ENCODE results near the gene HOMER3.

Gene HOMER3

DNA sequence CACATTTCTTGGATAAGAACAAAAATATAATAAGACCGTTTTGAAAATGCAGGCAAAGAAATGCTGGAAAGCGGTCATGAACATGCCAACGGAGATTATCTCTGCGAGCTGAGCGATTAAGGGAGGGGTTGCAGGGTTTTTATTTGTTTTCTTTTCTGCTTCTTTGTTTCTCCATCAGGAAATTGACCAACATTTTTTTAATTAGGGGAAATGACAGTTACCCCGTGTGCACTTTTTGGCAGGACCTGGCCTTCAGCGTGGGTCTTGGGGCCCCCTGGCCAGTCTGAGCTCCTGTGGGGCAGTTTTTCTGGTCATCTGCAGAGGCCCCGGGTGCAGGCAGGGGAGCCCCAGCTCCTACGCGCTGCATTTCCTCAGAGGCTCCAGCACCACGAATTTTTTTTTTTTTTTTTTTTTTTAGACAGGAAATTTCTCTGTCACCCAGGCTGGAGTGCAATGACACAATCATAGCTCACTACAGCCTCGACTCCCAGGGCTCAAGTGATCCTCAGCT, 31.3 kb upstream of the HOMER3 start:
- in situ Hi-C loops (cut with MboI; ENCODE audit: low pct_unique_long_range_greater_than_20kb, low sequenced_read_pairs, unreplicated experiment): no loop called here
- TF ChIP-seq, protein P1, sequence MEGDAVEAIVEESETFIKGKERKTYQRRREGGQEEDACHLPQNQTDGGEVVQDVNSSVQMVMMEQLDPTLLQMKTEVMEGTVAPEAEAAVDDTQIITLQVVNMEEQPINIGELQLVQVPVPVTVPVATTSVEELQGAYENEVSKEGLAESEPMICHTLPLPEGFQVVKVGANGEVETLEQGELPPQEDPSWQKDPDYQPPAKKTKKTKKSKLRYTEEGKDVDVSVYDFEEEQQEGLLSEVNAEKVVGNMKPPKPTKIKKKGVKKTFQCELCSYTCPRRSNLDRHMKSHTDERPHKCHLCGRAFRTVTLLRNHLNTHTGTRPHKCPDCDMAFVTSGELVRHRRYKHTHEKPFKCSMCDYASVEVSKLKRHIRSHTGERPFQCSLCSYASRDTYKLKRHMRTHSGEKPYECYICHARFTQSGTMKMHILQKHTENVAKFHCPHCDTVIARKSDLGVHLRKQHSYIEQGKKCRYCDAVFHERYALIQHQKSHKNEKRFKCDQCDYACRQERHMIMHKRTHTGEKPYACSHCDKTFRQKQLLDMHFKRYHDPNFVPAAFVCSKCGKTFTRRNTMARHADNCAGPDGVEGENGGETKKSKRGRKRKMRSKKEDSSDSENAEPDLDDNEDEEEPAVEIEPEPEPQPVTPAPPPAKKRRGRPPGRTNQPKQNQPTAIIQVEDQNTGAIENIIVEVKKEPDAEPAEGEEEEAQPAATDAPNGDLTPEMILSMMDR (IDR thresholded peaks at IDR 0.05; ENCODE audit: extremely low read depth, insufficient read depth, missing control alignments): no peak
- no peak for DNase-seq (ENCODE audit: low spot score)

DNA sequence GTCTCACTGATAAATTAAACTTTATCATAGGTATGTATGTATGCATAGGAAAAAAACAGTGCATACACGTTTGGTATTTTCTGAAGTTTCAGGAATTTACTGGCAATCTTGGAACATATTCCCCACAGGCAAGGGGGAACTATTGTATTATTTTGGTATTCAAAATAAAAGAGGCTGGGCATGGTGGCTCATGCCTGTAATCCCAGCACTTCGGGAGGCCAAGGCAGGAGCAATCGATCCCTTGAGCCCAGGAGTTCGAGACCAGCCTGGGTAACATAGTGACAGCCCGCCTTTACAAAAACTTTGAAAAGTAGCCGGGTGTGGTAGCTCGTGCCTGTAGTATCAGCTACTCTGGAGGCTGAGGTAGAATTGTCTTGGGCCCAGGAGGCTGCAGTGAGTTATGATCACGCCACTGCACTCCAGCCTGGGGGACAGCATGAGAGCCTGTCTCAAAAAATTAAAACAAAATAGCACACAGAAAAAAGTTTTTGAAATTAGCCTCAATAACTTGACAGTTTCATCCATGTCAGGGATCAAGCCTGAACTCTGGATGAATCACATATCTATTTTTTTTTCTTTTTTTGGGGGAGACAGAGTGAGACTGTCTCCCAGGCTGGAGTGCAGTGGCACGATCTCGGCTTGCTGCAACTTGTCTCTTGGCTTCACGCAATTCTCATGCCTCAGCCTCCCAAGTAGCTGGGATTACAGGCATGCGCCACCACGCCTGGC, 29.1 kb upstream of the HOMER3 start:
- in situ Hi-C loops (cut with MboI; ENCODE audit: low pct_unique_long_range_greater_than_20kb, low sequenced_read_pairs, unreplicated experiment): no loop called here
- TF ChIP-seq, protein P1 (IDR thresholded peaks at IDR 0.05; ENCODE audit: extremely low read depth, insufficient read depth, missing control alignments): no peak
- DNase-seq (ENCODE audit: low spot score): no peak

DNA sequence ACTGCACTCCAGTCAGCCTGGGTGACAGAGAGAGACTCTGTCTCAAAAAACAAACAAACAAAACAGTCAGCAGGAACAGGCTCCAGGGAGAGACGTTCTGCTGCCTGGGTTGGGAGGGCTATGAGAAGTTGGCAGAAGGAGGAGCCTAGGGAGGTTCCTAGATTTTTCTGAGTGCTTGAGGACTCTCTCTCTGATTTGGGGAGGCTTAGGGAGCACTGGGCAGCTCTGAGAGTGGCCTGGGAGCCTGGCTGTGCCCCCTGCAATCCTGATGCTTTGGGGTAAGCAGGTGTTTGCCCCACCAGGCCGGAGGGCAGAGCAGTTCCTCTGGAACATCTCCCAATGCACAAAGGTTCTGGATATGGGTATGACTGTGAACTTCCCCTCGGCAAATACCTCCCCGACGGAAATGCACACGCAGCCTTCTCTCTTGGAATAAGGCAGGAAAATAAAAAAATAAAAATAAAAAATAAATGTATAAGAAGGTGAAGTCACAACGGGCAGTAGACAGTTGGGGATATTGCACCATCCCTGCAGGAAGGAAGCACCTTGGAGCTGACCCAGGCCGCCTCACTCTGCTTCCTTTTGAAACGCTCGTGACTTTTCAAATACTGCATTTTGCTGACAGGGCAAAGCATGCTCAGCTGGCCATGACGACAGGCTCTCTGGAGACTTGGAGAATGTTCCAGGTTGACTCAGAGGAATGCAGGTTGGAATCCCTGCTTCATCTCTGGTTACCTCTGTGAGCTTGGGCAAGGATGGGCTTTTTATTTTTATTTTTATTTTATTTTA, 26.5 kb upstream of the HOMER3 start:
- TF ChIP-seq, protein P1 (IDR thresholded peaks at IDR 0.05; ENCODE audit: extremely low read depth, insufficient read depth, missing control alignments): no peak
- no peak for DNase-seq (ENCODE audit: low spot score)
- in situ Hi-C loops (cut with MboI; ENCODE audit: low pct_unique_long_range_greater_than_20kb, low sequenced_read_pairs, unreplicated experiment): no loop called here

DNA sequence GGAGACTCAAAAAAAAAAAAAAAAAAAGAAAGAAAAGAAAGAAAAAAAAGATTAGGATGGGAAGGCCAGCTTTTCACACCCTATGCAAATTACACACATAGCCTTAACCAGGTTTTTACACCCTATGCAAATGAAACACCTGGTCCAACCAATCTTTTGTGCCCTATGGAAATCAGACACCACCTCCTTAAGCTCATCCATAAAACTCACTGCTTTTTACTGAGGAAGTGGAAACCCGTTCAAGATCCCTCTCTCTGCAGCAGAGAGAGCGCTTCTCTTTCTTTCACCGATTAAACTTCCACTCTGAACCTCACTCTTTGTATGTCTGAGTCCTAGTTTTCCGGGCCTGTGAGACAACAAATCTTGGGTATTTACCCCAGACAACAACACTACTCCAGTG, 25.3 kb upstream of the HOMER3 start:
- in situ Hi-C loops (cut with MboI; ENCODE audit: low pct_unique_long_range_greater_than_20kb, low sequenced_read_pairs, unreplicated experiment): no loop called here
- no peak for DNase-seq (ENCODE audit: low spot score)

DNA sequence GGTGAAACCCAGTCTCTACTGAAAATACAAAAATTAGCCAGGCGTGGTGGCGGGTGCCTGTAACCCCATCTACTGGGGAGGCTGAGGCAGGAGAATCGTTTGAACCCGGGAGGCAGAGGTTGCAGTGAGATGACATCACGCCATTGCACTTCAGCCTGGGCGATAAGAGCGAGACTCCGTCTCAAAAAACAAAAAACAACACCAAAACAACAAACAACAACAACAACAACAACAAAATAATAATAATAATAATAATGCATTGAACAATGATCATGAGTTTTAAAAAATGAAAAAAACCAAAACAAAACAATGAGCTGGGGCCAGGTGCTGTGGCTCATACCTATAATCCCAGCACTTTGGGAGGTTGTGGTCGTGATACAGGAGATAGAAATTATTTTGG, 23.1 kb upstream of the HOMER3 start:
- TF ChIP-seq, protein P1 (IDR thresholded peaks at IDR 0.05; ENCODE audit: extremely low read depth, insufficient read depth, missing control alignments): no peak
- DNase-seq (ENCODE audit: low spot score): no peak
- in situ Hi-C loops (cut with MboI; ENCODE audit: low pct_unique_long_range_greater_than_20kb, low sequenced_read_pairs, unreplicated experiment): no loop called here

More for the DNA sequence above, 25.3 kb upstream of the HOMER3 start:
- TF ChIP-seq, protein P1 (IDR thresholded peaks at IDR 0.05; ENCODE audit: extremely low read depth, insufficient read depth, missing control alignments): no peak

DNA sequence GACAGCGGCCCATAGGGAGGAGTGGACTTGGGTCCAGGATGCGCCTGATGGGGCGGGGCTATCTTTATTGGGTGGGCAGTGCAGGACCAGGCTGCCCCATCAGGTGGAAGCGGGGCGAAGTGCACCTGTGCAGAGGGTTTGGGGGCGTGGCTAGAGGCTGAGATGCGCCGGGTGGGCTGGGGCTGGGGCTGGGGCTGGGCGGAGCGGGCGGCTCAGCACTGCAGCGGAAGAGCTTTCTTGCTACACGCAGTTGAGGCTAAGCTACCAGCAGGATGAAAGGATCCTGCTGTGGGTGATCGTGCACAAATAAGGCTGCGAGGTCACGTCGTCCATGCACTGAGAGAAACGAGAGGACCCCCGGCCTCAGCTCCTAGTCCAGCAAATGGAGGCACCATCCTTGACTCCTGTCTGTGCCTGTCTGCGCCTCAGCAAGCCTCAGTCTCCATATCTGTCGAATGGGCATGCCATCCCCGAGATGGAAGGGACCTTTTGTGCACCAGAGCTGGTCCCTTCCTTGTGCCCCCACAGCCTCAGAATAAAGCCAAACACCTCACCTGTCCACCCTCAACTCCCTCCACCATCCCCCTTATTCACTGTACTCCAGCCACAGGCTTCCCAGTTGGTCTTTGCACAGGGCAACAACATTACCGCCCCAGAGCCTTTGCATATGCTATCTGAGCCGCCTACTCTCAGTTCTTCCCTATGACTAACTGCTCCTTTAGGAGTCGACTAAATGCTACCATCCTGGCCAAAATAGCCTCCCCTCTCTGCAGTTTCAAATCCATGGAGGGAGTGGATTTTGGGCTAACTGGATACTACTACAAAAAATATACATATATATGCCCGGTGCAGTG, 21.0 kb upstream of the HOMER3 start:
- TF ChIP-seq, protein P1 (IDR thresholded peaks at IDR 0.05; ENCODE audit: extremely low read depth, insufficient read depth, missing control alignments): no peak
- no peak for DNase-seq (ENCODE audit: low spot score)
- in situ Hi-C loops (cut with MboI; ENCODE audit: low pct_unique_long_range_greater_than_20kb, low sequenced_read_pairs, unreplicated experiment): no loop called here
